Erythroblast (primary cell): ENCODE results near the gene GLIS1.

ENCODE experiments used
- GATA1 ChIP-seq: IDR thresholded peaks from 2 replicates; pipeline ENCODE4 v1.6.1; 2011; ENCODE audit warnings: low read depth, mild to moderate bottlenecking, control low read depth, low read length, moderate library complexity
- POLR2A ChIP-seq: IDR thresholded peaks from 2 replicates; pipeline ENCODE4 v1.6.1; 2011; ENCODE audit warnings: mild to moderate bottlenecking, low read length

- TF ChIP-seq POLR2A (no peak), GATA1 (no peak)
These were observed 231.7 kb downstream of the GLIS1 start for GRCh38 chr1:53507116-53507820.
